HepG2 (cell line): Measurements from ENCODE around the gene ZNF853. TPM values are rescaled to one million over a fixed set of nuclear protein-coding genes. Genes with fewer than 3 reads are reported as not detected.

ENCODE experiments used
- ARID5B ChIP-seq: IDR thresholded peaks from 2 replicates; pipeline ENCODE4 v1.4.0; 2020; ENCODE audit warnings: mild to moderate bottlenecking, missing genetic modification reagents
- ATF3 ChIP-seq: sonication (generic); formaldehyde crosslinking; IDR thresholded peaks from 2 replicates; pipeline ENCODE4 v1.4.0; 2020; ENCODE audit warnings: missing genetic modification reagents
- BRCA1 ChIP-seq: sonication (generic); formaldehyde crosslinking; IDR thresholded peaks from 2 replicates; pipeline ENCODE4 v1.4.0; 2020; ENCODE audit warnings: missing genetic modification reagents
- CEBPG ChIP-seq: IDR thresholded peaks from 2 replicates; pipeline ENCODE4 v1.6.1; 2016
- CREM ChIP-seq, 2 experiments: sonication (generic) in 1 of 2; formaldehyde crosslinking in 1 of 2; IDR thresholded peaks; 2 replicates each; pipeline versions ENCODE4 v1.4.0 to v1.6.1; 2016 to 2020; ENCODE audit warnings: antibody characterized with exemption in 1 of 2, mild to moderate bottlenecking in 1 of 2, missing genetic modification reagents in 1 of 2
- DDIT3 ChIP-seq: sonication (generic); formaldehyde crosslinking; IDR thresholded peaks from 2 replicates; pipeline ENCODE4 v1.4.0; 2020; ENCODE audit warnings: mild to moderate bottlenecking, missing genetic modification reagents
- DMAP1 ChIP-seq: IDR thresholded peaks from 2 replicates; pipeline ENCODE4 v1.6.1; 2016
- ESRRA ChIP-seq: sonication (generic); formaldehyde crosslinking; IDR thresholded peaks from 2 replicates; pipeline ENCODE4 v1.5.1; 2020; ENCODE audit warnings: mild to moderate bottlenecking, low read depth, missing genetic modification reagents
- GABPB1 ChIP-seq: IDR thresholded peaks from 2 replicates; pipeline ENCODE4 v1.6.1; 2016; ENCODE audit warnings: mild to moderate bottlenecking, missing genetic modification reagents, moderate library complexity, missing compliant biosample characterization
- KAT8 ChIP-seq: IDR thresholded peaks from 2 replicates; pipeline ENCODE4 v1.6.1; 2016; ENCODE audit warnings: missing genetic modification reagents, missing compliant biosample characterization
- NKX3-1 ChIP-seq: sonication (generic); formaldehyde crosslinking; IDR thresholded peaks from 2 replicates; pipeline ENCODE4 v1.5.0; 2020; ENCODE audit warnings: missing genetic modification reagents
- RAD21 ChIP-seq: fragments of 450-650 bp; formaldehyde crosslinking; IDR thresholded peaks from 2 replicates; pipeline ENCODE4 v1.5.0; 2020; ENCODE audit warnings: mild to moderate bottlenecking
- SOX5 ChIP-seq: IDR thresholded peaks from 2 replicates; pipeline ENCODE4 v1.6.1; 2016; ENCODE audit warnings: borderline replicate concordance
- U2AF2 ChIP-seq: fragments of 200-400 bp; formaldehyde crosslinking; IDR thresholded peaks from 2 replicates; pipeline ENCODE4 v1.6.1; 2017; ENCODE audit warnings: low read depth, mild to moderate bottlenecking, low read length
- ZHX2 ChIP-seq, 2 experiments: sonication (generic) in 1 of 2; formaldehyde crosslinking in 1 of 2; IDR thresholded peaks; 2 replicates each; pipeline versions ENCODE4 v1.6.1 to v1.9.0; 2014 to 2022; ENCODE audit warnings: antibody characterized with exemption in 1 of 2, borderline replicate concordance in 1 of 2, inconsistent platforms in 1 of 2, low read depth in 1 of 2, missing genetic modification reagents in 1 of 2
- ZNF235 ChIP-seq: sonication (generic); formaldehyde crosslinking; IDR thresholded peaks from 2 replicates; pipeline ENCODE4 v1.8.1; 2023; ENCODE audit warnings: mild to moderate bottlenecking, missing genetic modification reagents, borderline replicate concordance
- ZNF569 ChIP-seq: sonication (generic); formaldehyde crosslinking; IDR thresholded peaks from 2 replicates; pipeline ENCODE4 v1.5.0; 2020; ENCODE audit warnings: mild to moderate bottlenecking, missing genetic modification reagents, moderate library complexity, borderline replicate concordance
- ZNF589 ChIP-seq: sonication (generic); formaldehyde crosslinking; conservative IDR thresholded peaks from 2 replicates; pipeline ENCODE4 v1.8.0; 2022; ENCODE audit warnings: mild to moderate bottlenecking, moderate library complexity, missing genetic modification reagents
- ZSCAN9 ChIP-seq: IDR thresholded peaks from 2 replicates; pipeline ENCODE4 v1.6.1; 2016; ENCODE audit warnings: borderline replicate concordance
- polyA plus RNA-seq, 8 experiments: library from polyadenylated mRNA; depleted of rRNA in 3 of 8; stranded (reverse) in 7 of 8; unstranded in 1 of 8; fragments of >200 nt; fragmentation: Illumina TruSeq in 4 of 8; extraction: Trizol in 4 of 8; gene quantifications; 2 replicates each; pipeline versions ENCODE4 v1.2.1 to v1.2.3, GENCODE V29; 2011 to 2016; ENCODE audit warnings: low read depth in 4 of 8, missing spikeins in 1 of 8, mixed read lengths in 1 of 8; ENCODE audit not compliant: insufficient read depth in 1 of 8
- total RNA-seq, 5 experiments: library from RNA; depleted of rRNA; stranded (reverse); fragments of >200 nt; fragmentation: Illumina TruSeq; extraction: Trizol; gene quantifications; 2 replicates each; pipeline ENCODE4 v1.2.3, GENCODE V29; 2016; ENCODE audit warnings: low read depth in 1 of 5

ZNF853 gene
- total and polyA plus RNA-seq, 2 of the 13 experiments (the other 11 are each of a cell fraction or from before 2014, with no cell fraction given) = 2.1 to 6.2 TPM

- TF ChIP-seq BRCA1 (CRISPR knock-in tag) (no peak; the same call in 1 of the 2 replicates), RAD21 (peak; percentile 59), ATF3 (0 out of 2 replicates have a peak, but pooled peaks have one; percentile 43), KAT8 (CRISPR knock-in tag) (peak; percentile 93), ZSCAN9 (peak; percentile 84), GABPB1 (CRISPR knock-in tag) (peak; percentile 97), ZNF589 (CRISPR knock-in tag) (0 out of 2 replicates have a peak, but pooled peaks have one; percentile 35), CREM (IDR thresholded peaks at IDR 0.05) (peak; percentile 73), CREM (CRISPR knock-in tag; IDR thresholded peaks at IDR 0.05) (0 out of 2 replicates have a peak, but pooled peaks have one; percentile 20), DMAP1 (CRISPR knock-in tag) (peak; percentile 51; the same call in 1 of the 2 replicates), SOX5 (CRISPR knock-in tag) (peak; percentile 52; the same call in 1 of the 2 replicates), ZNF235 (CRISPR knock-in tag) (0 out of 2 replicates have a peak, but pooled peaks have one; percentile 26), ZNF569 (no peak), DDIT3 (CRISPR knock-in tag) (no peak), ZHX2 (IDR thresholded peaks at IDR 0.05; ENCODE audit: low read depth) (peak; percentile 89), ZHX2 (CRISPR knock-in tag; IDR thresholded peaks at IDR 0.05; ENCODE audit: borderline replicate concordance) (0 out of 2 replicates have a peak, but pooled peaks have one; percentile 55), ARID5B (peak; percentile 69), NKX3-1 (peak; percentile 45; the same call in 1 of the 2 replicates), U2AF2 (no peak), CEBPG (CRISPR knock-in tag) (peak; percentile 27; the same call in 1 of the 2 replicates), ESRRA (CRISPR knock-in tag) (peak; percentile 50; the same call in 1 of the 2 replicates)
These were observed 37.9 kb upstream of the ZNF853 start, which contains the start of gene ZDHHC4 (continued) for GRCh38 chr7:6577369-6578113.
